ENCODE measurements around the gene AKR1C2.

- TF ChIP-seq CTCF (IDR thresholded peaks at IDR 0.05), result no peak
- TF ChIP-seq POLR2A (IDR thresholded peaks at IDR 0.05), result no peak
These were observed 5.0 kb downstream of the AKR1C2 start for GRCh38 chr10:4998671-4999070.

All from heart left ventricle (tissue), 13 donors.